Panc1 (cell line): ENCODE results near the gene OST4. TPM values are rescaled to one million over a fixed set of nuclear protein-coding genes. Genes with fewer than 3 reads are reported as not detected.

Experiments
- ATAC-seq: fragments of 200-7000 bp; cut with Tn5 transposase; 2 replicates; pipeline ENCODE4 v1.9.1; 2020; ENCODE audit warnings: mild to moderate bottlenecking, moderate library complexity
- BruUV-seq: library from RNA; stranded (reverse); fragments of 400-500 nt; replicated peaks from 2 replicates; lab custom pipeline; 2021; lab: Mats Ljungman, UMichigan
- CTCF ChIA-PET: fragments of 300-600 bp; sonication (Branson Sonifier 250); formaldehyde crosslinking; loops from one replicate; lab custom pipeline; 2022; ENCODE audit warnings: antibody characterized with exemption; lab: Charles Lee
- POLR2A ChIA-PET: fragments of 300-600 bp; sonication (Branson Sonifier 250); formaldehyde crosslinking; loops from one replicate; lab custom pipeline; 2022; ENCODE audit warnings: antibody characterized with exemption; lab: Charles Lee
- DNase-seq: peaks from one replicate; pipeline ENCODE4 v3.0.0-alpha.2; 2010; ENCODE audit warnings: low read depth, low spot score
- H3K27ac ChIP-seq: 2 replicates; pipeline ENCODE4 v1.5.1; 2011; ENCODE audit warnings: mild to moderate bottlenecking, low read length, inconsistent platforms
- H3K27me3 ChIP-seq: fragments of 200-500 bp; sonication (Bioruptor generic); 2 replicates; pipeline ENCODE4 v1.6.0; 2014; ENCODE audit warnings: low read length, inconsistent platforms; ENCODE audit not compliant: control insufficient read depth, insufficient read depth
- H3K36me3 ChIP-seq: fragments of 200-500 bp; sonication (Bioruptor generic); 2 replicates; pipeline ENCODE4 v1.5.1; 2014; ENCODE audit warnings: inconsistent platforms, mild to moderate bottlenecking, low read length, moderate library complexity; ENCODE audit not compliant: control insufficient read depth, insufficient read depth
- H3K4me1 ChIP-seq: 2 replicates; pipeline ENCODE4 v1.5.1; 2011; ENCODE audit warnings: inconsistent platforms, mild to moderate bottlenecking, low read length, moderate library complexity; ENCODE audit not compliant: control insufficient read depth, insufficient read depth
- H3K4me3 ChIP-seq, 2 experiments: 2 replicates each; pipeline ENCODE4 v1.5.1; 2011 to 2012; ENCODE audit warnings: low read depth in 2 of 2, low read length in 2 of 2, mild to moderate bottlenecking in 2 of 2, inconsistent platforms in 1 of 2, moderate library complexity in 1 of 2
- H3K9me3 ChIP-seq: fragments of 200-500 bp; sonication (Bioruptor generic); 2 replicates; pipeline ENCODE4 v1.5.1; 2014; ENCODE audit warnings: low read depth, mild to moderate bottlenecking, inconsistent platforms, low read length, moderate library complexity; ENCODE audit not compliant: control insufficient read depth, insufficient read depth
- CTCF ChIP-seq: fragments of 450-650 bp; IDR thresholded peaks from 2 replicates; pipeline ENCODE4 v1.5.1; 2017; ENCODE audit warnings: mild to moderate bottlenecking
- POLR2AphosphoS5 ChIP-seq: IDR thresholded peaks from 2 replicates; pipeline ENCODE4 v1.6.1; 2012; ENCODE audit warnings: mild to moderate bottlenecking, low read depth, low read length, moderate library complexity
- REST ChIP-seq, 2 experiments: IDR thresholded peaks; 2 replicates each; pipeline ENCODE4 v1.6.1; 2011 to 2012; ENCODE audit warnings: low read depth in 2 of 2, control low read depth in 1 of 2, low read length in 1 of 2, mild to moderate bottlenecking in 1 of 2, moderate library complexity in 1 of 2; ENCODE audit not compliant: insufficient read depth in 1 of 2
- SIN3A ChIP-seq: IDR thresholded peaks from 2 replicates; pipeline ENCODE4 v1.6.1; 2012; ENCODE audit warnings: low read depth, mild to moderate bottlenecking, low read length, moderate library complexity, borderline replicate concordance; ENCODE audit not compliant: insufficient read depth
- TCF7L2 ChIP-seq: IDR thresholded peaks from 2 replicates; pipeline ENCODE4 v1.6.1; 2011; ENCODE audit warnings: mild to moderate bottlenecking, low read depth, low read length, inconsistent platforms
- in situ Hi-C: cut with HindIII; loops from 2 replicates; pipeline ENCODE4 v1.10.0; 2016; ENCODE audit warnings: low sequenced_read_pairs, low pct_unique_long_range_greater_than_20kb
- intact Hi-C: fragments of 100-400 bp; cut with micrococcal nuclease; formaldehyde crosslinking; loops from one replicate; pipeline ENCODE4 v1.10.0; 2022; ENCODE audit not compliant: unreplicated experiment
- total RNA-seq: library from RNA; stranded (reverse); gene quantifications from one replicate; pipeline ENCODE4 v1.2.1, GENCODE V29; 2021; ENCODE audit not compliant: unreplicated experiment

OST4 gene
- total RNA-seq, 1 experiment from 2014 or later = 219 TPM

- in situ Hi-C loops (no loop called here), intact Hi-C loops (no loop called here)
- TF ChIP-seq POLR2AphosphoS5 = peak; percentile 75
- TF ChIP-seq SIN3A = peak; percentile 79; the same call in 1 of the 2 replicates
- TF ChIP-seq REST (IDR thresholded peaks at IDR 0.05; ENCODE audit: insufficient read depth in 1 of 2, low read depth in 2 of 2, low read length in 1 of 2) = no peak
- TF ChIP-seq CTCF = no peak
- TF ChIP-seq TCF7L2 = no peak
- Histone ChIP-seq H3K9me3 (no peaks in the 10 kb centered on the region), H3K27ac (peak within 1 kb of the TSS; percentile 93), H3K27me3 (no peaks in the 10 kb centered on the region), H3K4me1 (peaks cover 7% of the 10 kb centered on the region), H3K4me3 (peak within 1 kb of the TSS; percentile 81 to 94), H3K36me3 (peaks cover 5% of the 10 kb centered on the region; the same call in 1 of the 2 replicates)
- ChIA-PET CTCF (interaction anchor here (0.6 kb wide), 1 partner anchor 61 kb away, joined by 6 read pairs; no protein-coding TSS in a partner anchor), POLR2A (no interaction called here)
- ATAC-seq (peak; percentile 100), DNase-seq (no peak)
- BruUV-seq = no TSS peak
Measured at GRCh38 chr2:27032495-27033252, 38.8 kb downstream of the OST4 start, which contains the start of gene TMEM214. TMEM214 (plus strand) TSS chr2:27032965; CDS start chr2:27033016, 51 bp downstream.

- BruUV-seq = no TSS peak
Measured at GRCh38 chr2:27029051-27029450, 42.4 kb downstream of the OST4 start.

More at GRCh38 chr2:27029051-27029450, 42.4 kb downstream of the OST4 start:
- Histone ChIP-seq H3K27me3 (no peaks in the 10 kb centered on the region), H3K4me3 (no peak overlapping the region), H3K36me3 (no peaks in the 10 kb centered on the region), H3K27ac (no peak overlapping the region), H3K9me3 (no peaks in the 10 kb centered on the region), H3K4me1 (peaks cover 6% of the 10 kb centered on the region)
- no peak for DNase-seq
- ChIA-PET CTCF (no interaction called here), POLR2A (no interaction called here)
- ATAC-seq = no peak
- no peak for TF ChIP-seq TCF7L2
- no peak for TF ChIP-seq POLR2AphosphoS5
- no peak for TF ChIP-seq SIN3A
- no peak for TF ChIP-seq REST (IDR thresholded peaks at IDR 0.05; ENCODE audit: insufficient read depth in 1 of 2, low read depth in 2 of 2, low read length in 1 of 2)
- no peak for TF ChIP-seq CTCF
- intact Hi-C loops = no loop called here
- in situ Hi-C loops = no loop called here
